Hematopoietic multipotent progenitor cell treated with erythropoietin and hydrocortisone succinate and interleukin-3 and kit ligand, for 6 days (in vitro differentiated cells): Measurements from ENCODE around the gene PXN.
"Not testable (repeated sequence)": the region's sequence is repeated elsewhere in the genome, so short reads cannot be mapped to it uniquely, and the experiment has no call there.

Experiments used
- DNase-seq: peaks from one replicate; pipeline ENCODE4 v3.0.0-alpha.2; 2015

Gene PXN

GRCh38 chr12:120261951-120262851 lies 3.3 kb downstream of the PXN start:
- peak; percentile 39 for DNase-seq

- DNase-seq: no peak
Measured at GRCh38 chr12:120260607-120261006, 4.9 kb downstream of the PXN start.

GRCh38 chr12:120259418-120260202 lies 5.9 kb downstream of the PXN start:
- no peak for DNase-seq

GRCh38 chr12:120258323-120258896 lies 7.1 kb downstream of the PXN start:
- DNase-seq: no peak

- no peak for DNase-seq
Measured at GRCh38 chr12:120257041-120257821, 8.3 kb downstream of the PXN start.

GRCh38 chr12:120254809-120255208 lies 10.7 kb downstream of the PXN start:
- DNase-seq: no peak

- peak; percentile 61 for DNase-seq
Measured at GRCh38 chr12:120253313-120253712, 12.2 kb downstream of the PXN start.

- DNase-seq: peak; percentile 85
Measured at GRCh38 chr12:120252071-120252906, 13.2 kb downstream of the PXN start.

- DNase-seq: not testable (repeated sequence)
Measured at GRCh38 chr12:120251364-120252070, 14.0 kb downstream of the PXN start.

- peak; percentile 48 for DNase-seq
Measured at GRCh38 chr12:120249875-120250795, 15.4 kb downstream of the PXN start.

- DNase-seq: peak; percentile 1
Measured at GRCh38 chr12:120249266-120249874, 16.2 kb downstream of the PXN start.

- DNase-seq: peak; percentile 0
Measured at GRCh38 chr12:120247621-120248030, 17.9 kb downstream of the PXN start.

GRCh38 chr12:120247183-120247582 lies 18.3 kb downstream of the PXN start:
- DNase-seq: no peak

GRCh38 chr12:120246705-120247104 lies 18.8 kb downstream of the PXN start:
- DNase-seq: not testable (repeated sequence)

- DNase-seq: no peak
Measured at GRCh38 chr12:120242971-120243699, 22.4 kb downstream of the PXN start.

GRCh38 chr12:120242275-120242799 lies 23.2 kb downstream of the PXN start:
- no peak for DNase-seq

GRCh38 chr12:120241561-120242274 lies 23.8 kb downstream of the PXN start:
- no peak for DNase-seq

- DNase-seq: no peak
Measured at GRCh38 chr12:120240495-120240833, 25.1 kb downstream of the PXN start.
